Activated CD4-positive, alpha-beta T cell treated with anti-CD3 and anti-CD28 coated beads for 36 hours (primary cell): ENCODE data around the gene GLTPD2. TPM values are rescaled to one million over a fixed set of nuclear protein-coding genes. Genes with fewer than 3 reads are reported as not detected.

Experiments used
- ATAC-seq: fragments of 200-7000 bp; cut with Tn5 transposase; one replicate; pipeline ENCODE4 v1.10.0; 2021; ENCODE audit warnings: mild to moderate bottlenecking, moderate library complexity
- CTCF ChIA-PET: fragments of 350-600 bp; sonication (Branson Sonifier 250); formaldehyde crosslinking; loops from one replicate; lab custom pipeline; 2021; ENCODE audit warnings: antibody characterized with exemption; lab: Charles Lee
- POLR2A ChIA-PET: fragments of 350-600 bp; sonication (Branson Sonifier 250); formaldehyde crosslinking; loops from one replicate; lab custom pipeline; 2021; ENCODE audit warnings: antibody characterized with exemption, inconsistent platforms; lab: Charles Lee
- DNase-seq: peaks from one replicate; pipeline ENCODE4 v3.0.0-alpha.2; 2020
- H3K27ac Mint-ChIP-seq: one replicate; pipeline ENCODE4 v1.8.0; 2021; ENCODE audit warnings: mixed read lengths
- H3K27me3 Mint-ChIP-seq: one replicate; pipeline ENCODE4 v1.8.0; 2021; ENCODE audit warnings: mixed read lengths
- H3K36me3 Mint-ChIP-seq: one replicate; pipeline ENCODE4 v1.8.0; 2021; ENCODE audit warnings: low read depth, mixed read lengths
- H3K4me1 Mint-ChIP-seq: one replicate; pipeline ENCODE4 v1.8.0; 2021; ENCODE audit warnings: mixed read lengths
- H3K4me3 Mint-ChIP-seq: one replicate; pipeline ENCODE4 v1.8.0; 2021; ENCODE audit warnings: mild to moderate bottlenecking, moderate library complexity, mixed read lengths
- H3K9me3 Mint-ChIP-seq: one replicate; pipeline ENCODE4 v1.8.0; 2021; ENCODE audit warnings: low read depth, mixed read lengths
- intact Hi-C, 2 experiments: fragments of 100-400 bp; cut with DNase I in 1 of 2; cut with micrococcal nuclease in 1 of 2; formaldehyde crosslinking; loops; one replicate each; pipeline versions ENCODE4 v1.14.2 to v1.15.1; 2022 to 2024; cut with DNase I, micrococcal nuclease
- total RNA-seq, 2 experiments: library from RNA; stranded (reverse); gene quantifications; one replicate each; pipeline ENCODE4 v1.2.3, GENCODE V29; 2021

GLTPD2 gene
- total RNA-seq, 2 experiments from 2014 or later: not detected

GRCh38 chr17:4744999-4745969 is 43.5 kb upstream of the GLTPD2 start:
- intact Hi-C loops: no loop called here
- POLR2A ChIA-PET: no interaction called here
- ATAC-seq: no peak
- Mint-ChIP-seq H3K4me1 (peaks cover 24% of the 10 kb centered on the region), H3K9me3 (no peaks in the 10 kb centered on the region), H3K27me3 (peaks cover 20% of the 10 kb centered on the region), H3K36me3 (no peaks in the 10 kb centered on the region), H3K27ac (no peak overlapping the region), H3K4me3 (no peak overlapping the region)
- CTCF ChIA-PET: interaction anchor here (0.5 to 0.6 kb wide), 2 partner anchors 32 to 122 kb away, joined by 3 to 4 read pairs; no protein-coding TSS in a partner anchor
- no peak for DNase-seq

GRCh38 chr17:4747847-4748246 is 40.9 kb upstream of the GLTPD2 start:
- no peaks in the 10 kb centered on the region for H3K9me3 Mint-ChIP-seq
- DNase-seq: peak; percentile 52
- ChIA-PET CTCF (interaction anchor here (2.2 kb wide), 1 partner anchor 42 kb away, joined by 9 read pairs; the partner anchor contains the start of gene GLTPD2), POLR2A (interaction anchor here (0.6 kb wide), 2 partner anchors 8 to 155 kb away, joined by 3 to 7 read pairs; no protein-coding TSS in a partner anchor)
- H3K27me3 Mint-ChIP-seq: peaks cover 14% of the 10 kb centered on the region
- H3K27ac Mint-ChIP-seq: peak overlapping the region; percentile 51
- peak overlapping the region; percentile 19 for H3K4me3 Mint-ChIP-seq
- intact Hi-C loops: no loop called here
- ATAC-seq: peak; percentile 93
- peaks cover 22% of the 10 kb centered on the region for H3K4me1 Mint-ChIP-seq
- no peaks in the 10 kb centered on the region for H3K36me3 Mint-ChIP-seq

DNA sequence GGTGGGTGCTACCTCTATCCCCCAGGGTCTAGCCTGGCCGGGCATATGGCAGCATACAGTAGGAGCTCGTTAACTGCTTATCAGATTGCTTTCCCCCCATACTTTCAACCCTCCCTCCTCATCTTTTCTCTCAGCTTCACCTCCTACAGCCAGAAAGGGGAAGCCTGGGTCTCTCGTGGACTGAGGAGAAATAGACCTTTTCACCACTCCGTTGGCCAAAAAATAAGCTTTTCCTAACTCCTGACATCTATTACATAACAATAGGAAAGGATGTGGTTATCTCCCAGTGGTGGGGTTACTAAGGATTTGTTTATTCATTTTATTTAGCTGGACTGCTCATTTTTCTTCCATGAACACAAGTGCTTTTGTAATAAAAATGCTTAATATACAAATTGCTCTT is 40.1 kb upstream of the GLTPD2 start:
- ChIA-PET CTCF (interaction anchor here (0.6 to 1.3 kb wide), 4 partner anchors 16 to 305 kb away, joined by 3 to 4 read pairs (median 3); partner anchors contain the start of gene PLD2), POLR2A (interaction anchor here (0.6 kb wide), 1 partner anchor 35 kb away, joined by 3 read pairs; no protein-coding TSS in a partner anchor)
- Mint-ChIP-seq H3K4me1 (peaks cover 22% of the 10 kb centered on the region), H3K36me3 (no peaks in the 10 kb centered on the region), H3K27ac (no peak overlapping the region), H3K27me3 (peaks cover 15% of the 10 kb centered on the region), H3K9me3 (no peaks in the 10 kb centered on the region), H3K4me3 (no peak overlapping the region)
- DNase-seq: no peak
- no peak for ATAC-seq
- intact Hi-C loops: no loop called here

DNA sequence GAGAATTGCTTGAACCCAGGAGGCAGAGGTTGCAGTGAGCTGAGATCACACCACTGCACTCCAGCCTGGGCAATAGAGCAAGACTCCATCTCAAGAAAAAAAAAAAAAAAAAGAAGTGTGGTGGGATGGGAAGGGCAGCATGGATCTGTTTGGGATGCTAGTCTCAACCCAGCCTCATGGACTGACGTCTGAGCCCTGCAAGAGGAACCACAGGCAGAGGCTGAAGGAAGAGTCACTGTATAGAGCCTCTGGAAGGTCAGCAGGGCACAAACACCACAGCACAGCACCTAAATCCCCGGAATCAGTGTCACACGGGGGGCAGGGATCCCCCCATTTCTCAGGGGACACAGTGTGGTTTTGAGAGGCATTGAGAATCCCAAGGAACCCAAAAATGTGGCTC is 38.2 kb upstream of the GLTPD2 start:
- Mint-ChIP-seq H3K9me3 (no peaks in the 10 kb centered on the region), H3K27me3 (peaks cover 14% of the 10 kb centered on the region), H3K36me3 (no peaks in the 10 kb centered on the region), H3K27ac (no peak overlapping the region), H3K4me1 (peaks cover 19% of the 10 kb centered on the region), H3K4me3 (no peak overlapping the region)
- intact Hi-C loops: no loop called here
- ChIA-PET POLR2A (no interaction called here), CTCF (no interaction called here)
- DNase-seq (no peak), ATAC-seq (no peak)

DNA sequence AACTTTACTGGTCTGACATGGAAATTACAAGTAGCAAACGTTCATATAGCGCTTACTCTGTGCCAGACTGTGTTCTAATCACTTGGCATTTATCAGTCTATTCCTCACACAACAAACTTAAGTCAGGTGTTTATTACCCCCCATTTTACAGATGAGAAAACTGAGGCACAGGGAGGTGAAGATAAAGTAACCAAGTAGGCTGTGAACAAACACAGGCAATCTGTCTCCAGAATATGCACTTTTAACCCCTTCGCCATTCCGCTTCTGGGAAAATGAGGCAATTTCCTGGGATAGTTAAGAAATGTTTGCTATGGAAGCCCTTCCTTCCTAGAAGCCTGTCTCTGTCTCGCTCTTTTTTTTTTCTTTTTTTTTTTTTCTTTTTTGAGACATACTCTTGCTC is 36.8 kb upstream of the GLTPD2 start:
- no peak for DNase-seq
- H3K36me3 Mint-ChIP-seq: no peaks in the 10 kb centered on the region
- no peaks in the 10 kb centered on the region for H3K9me3 Mint-ChIP-seq
- intact Hi-C loops: no loop called here
- H3K27ac Mint-ChIP-seq: no peak overlapping the region
- peaks cover 14% of the 10 kb centered on the region for H3K27me3 Mint-ChIP-seq
- no peak overlapping the region for H3K4me3 Mint-ChIP-seq
- peaks cover 16% of the 10 kb centered on the region for H3K4me1 Mint-ChIP-seq
- ChIA-PET CTCF (interaction anchor here (0.6 kb wide), 1 partner anchor 72 kb away, joined by 3 read pairs; no protein-coding TSS in a partner anchor), POLR2A (no interaction called here)
- no peak for ATAC-seq

DNA sequence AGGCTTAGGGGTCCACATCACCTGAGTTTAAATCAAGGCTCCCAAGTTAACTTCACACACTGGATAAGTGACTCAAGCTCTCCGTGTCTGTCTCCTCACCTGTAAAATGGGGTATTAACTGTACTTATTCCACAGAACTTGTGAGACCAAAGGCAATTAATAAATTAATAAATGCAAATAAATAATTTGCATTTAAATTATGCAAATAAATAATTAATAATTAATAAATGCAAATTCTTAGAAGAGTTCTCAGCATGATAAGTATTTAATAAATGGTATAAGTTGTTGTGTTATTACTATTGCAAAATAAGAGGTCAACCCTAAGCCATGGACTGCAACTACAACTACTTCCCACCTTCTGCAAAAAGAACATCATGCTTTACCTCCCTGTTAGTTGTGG is 35.4 kb upstream of the GLTPD2 start:
- ChIA-PET POLR2A (no interaction called here), CTCF (no interaction called here)
- intact Hi-C loops: no loop called here
- H3K4me3 Mint-ChIP-seq: no peak overlapping the region
- H3K36me3 Mint-ChIP-seq: no peaks in the 10 kb centered on the region
- peaks cover 3% of the 10 kb centered on the region for H3K4me1 Mint-ChIP-seq
- DNase-seq: no peak
- H3K9me3 Mint-ChIP-seq: no peaks in the 10 kb centered on the region
- no peak overlapping the region for H3K27ac Mint-ChIP-seq
- ATAC-seq: no peak
- peaks cover 10% of the 10 kb centered on the region for H3K27me3 Mint-ChIP-seq

- H3K27ac Mint-ChIP-seq: no peak overlapping the region
- H3K4me1 Mint-ChIP-seq: no peaks in the 10 kb centered on the region
- ChIA-PET CTCF (no interaction called here), POLR2A (no interaction called here)
- no peaks in the 10 kb centered on the region for H3K9me3 Mint-ChIP-seq
- intact Hi-C loops: no loop called here
- H3K27me3 Mint-ChIP-seq: peaks cover 7% of the 10 kb centered on the region
- ATAC-seq (no peak), DNase-seq (no peak)
- no peaks in the 10 kb centered on the region for H3K36me3 Mint-ChIP-seq
- H3K4me3 Mint-ChIP-seq: no peak overlapping the region
Observed at GRCh38 chr17:4759776-4760236, 29.0 kb upstream of the GLTPD2 start.

DNA sequence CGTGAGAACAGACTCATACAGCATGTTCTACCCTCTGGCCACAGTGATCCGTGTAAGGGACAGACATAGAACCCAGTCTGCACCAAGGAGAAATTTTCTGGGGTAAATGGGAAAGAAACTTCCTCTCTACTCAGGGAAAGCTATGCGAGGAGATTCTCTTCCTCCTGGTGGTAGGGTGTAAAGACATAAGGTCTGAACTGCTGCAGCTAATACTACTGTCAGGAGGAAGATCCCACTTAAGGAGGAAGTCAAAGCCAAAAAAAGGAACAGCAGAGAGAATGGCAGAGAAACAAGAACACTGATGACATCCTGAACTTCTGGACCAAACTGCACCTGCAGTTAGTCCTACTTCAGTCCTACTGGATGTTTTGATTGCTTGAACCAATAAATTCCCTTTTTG is 24.2 kb upstream of the GLTPD2 start:
- no peak for ATAC-seq
- ChIA-PET CTCF (interaction anchor here (0.7 kb wide), 1 partner anchor 25 kb away, joined by 4 read pairs; no protein-coding TSS in a partner anchor), POLR2A (no interaction called here)
- no peaks in the 10 kb centered on the region for H3K36me3 Mint-ChIP-seq
- H3K27ac Mint-ChIP-seq: no peak overlapping the region
- peaks cover 5% of the 10 kb centered on the region for H3K27me3 Mint-ChIP-seq
- no peak overlapping the region for H3K4me3 Mint-ChIP-seq
- peaks cover 2% of the 10 kb centered on the region for H3K4me1 Mint-ChIP-seq
- DNase-seq: no peak
- intact Hi-C loops: no loop called here
- no peaks in the 10 kb centered on the region for H3K9me3 Mint-ChIP-seq

DNA sequence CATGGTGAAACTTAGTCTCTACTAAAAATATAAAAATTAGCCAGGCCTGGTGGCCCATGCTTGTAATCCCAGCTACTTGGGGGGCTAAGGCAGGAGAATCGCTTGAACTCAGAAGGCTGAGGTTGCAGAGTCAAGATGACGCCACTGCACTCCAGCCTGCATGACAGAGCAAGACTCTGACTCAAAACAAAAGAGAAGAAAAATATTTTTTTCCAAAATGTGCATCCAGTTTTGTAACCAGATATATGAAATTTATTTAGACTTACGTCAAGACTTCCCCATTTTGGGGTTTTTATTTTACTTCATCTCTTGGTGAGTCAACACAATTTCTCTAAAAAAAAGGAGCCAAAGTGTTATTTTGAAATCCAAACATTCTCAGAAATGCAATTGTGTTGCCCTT is 22.6 kb upstream of the GLTPD2 start:
- intact Hi-C loops: no loop called here
- peaks cover 5% of the 10 kb centered on the region for H3K27me3 Mint-ChIP-seq
- ChIA-PET CTCF (no interaction called here), POLR2A (no interaction called here)
- ATAC-seq (no peak), DNase-seq (no peak)
- H3K9me3 Mint-ChIP-seq: no peaks in the 10 kb centered on the region
- H3K27ac Mint-ChIP-seq: no peak overlapping the region
- H3K36me3 Mint-ChIP-seq: no peaks in the 10 kb centered on the region
- no peak overlapping the region for H3K4me3 Mint-ChIP-seq
- H3K4me1 Mint-ChIP-seq: peaks cover 7% of the 10 kb centered on the region

- H3K9me3 Mint-ChIP-seq: no peaks in the 10 kb centered on the region
- no peak overlapping the region for H3K27ac Mint-ChIP-seq
- H3K4me1 Mint-ChIP-seq: peaks cover 11% of the 10 kb centered on the region
- H3K27me3 Mint-ChIP-seq: peaks cover 5% of the 10 kb centered on the region
- ChIA-PET CTCF (no interaction called here), POLR2A (no interaction called here)
- H3K4me3 Mint-ChIP-seq: no peak overlapping the region
- H3K36me3 Mint-ChIP-seq: no peaks in the 10 kb centered on the region
- intact Hi-C loops: no loop called here
- no peak for ATAC-seq
- no peak for DNase-seq
Observed at GRCh38 chr17:4766723-4767122, 22.0 kb upstream of the GLTPD2 start.

DNA sequence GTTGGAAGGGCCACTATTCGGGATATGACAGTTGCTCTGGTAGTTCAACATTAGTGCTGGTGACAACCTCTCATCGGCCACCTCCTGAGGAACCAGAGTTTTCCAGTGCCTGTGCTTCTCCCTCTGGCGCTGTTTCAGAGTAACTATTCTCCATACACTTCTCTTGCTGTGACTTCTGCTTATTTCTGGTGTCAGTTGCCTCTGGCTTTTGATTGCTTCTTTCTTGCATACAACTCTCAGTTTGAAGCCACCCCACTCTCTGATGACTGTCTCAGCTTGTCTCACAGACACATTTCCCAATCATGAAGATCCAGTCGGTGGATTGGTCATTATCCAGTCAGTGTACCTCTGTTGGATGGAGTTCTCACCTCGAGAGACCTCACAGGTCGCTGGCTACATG is 20.5 kb upstream of the GLTPD2 start:
- ATAC-seq (no peak), DNase-seq (no peak)
- ChIA-PET CTCF (interaction anchor here (0.6 to 1.6 kb wide), 2 partner anchors 12 to 22 kb away, joined by 3 read pairs; no protein-coding TSS in a partner anchor), POLR2A (no interaction called here)
- no peaks in the 10 kb centered on the region for H3K9me3 Mint-ChIP-seq
- peaks cover 7% of the 10 kb centered on the region for H3K27me3 Mint-ChIP-seq
- no peak overlapping the region for H3K27ac Mint-ChIP-seq
- H3K4me3 Mint-ChIP-seq: no peak overlapping the region
- no peaks in the 10 kb centered on the region for H3K36me3 Mint-ChIP-seq
- peaks cover 13% of the 10 kb centered on the region for H3K4me1 Mint-ChIP-seq
- intact Hi-C loops: no loop called here
